Parathyroid adenoma (tissue), 2 donors: ENCODE measurements around the gene PAK2.
"Not testable (repeated sequence)": the region's sequence is repeated elsewhere in the genome, so short reads cannot be mapped to it uniquely, and the experiment has no call there.

Experiments
- H2AFZ ChIP-seq: fragments of 300-600 bp; sonication (generic); one replicate; pipeline ENCODE4 v1.7.0; 2017; ENCODE audit warnings: antibody characterized with exemption, mild to moderate bottlenecking
- H3K27ac ChIP-seq: fragments of 300-600 bp; sonication (generic); one replicate; pipeline ENCODE4 v1.7.0; 2017
- H3K27me3 ChIP-seq: fragments of 300-600 bp; sonication (generic); one replicate; pipeline ENCODE4 v1.7.0; 2017; ENCODE audit warnings: low read length; ENCODE audit not compliant: control insufficient read depth, insufficient read depth
- H3K36me3 ChIP-seq: fragments of 300-600 bp; sonication (generic); one replicate; pipeline ENCODE4 v1.7.0; 2017; ENCODE audit warnings: low read length; ENCODE audit not compliant: control insufficient read depth, insufficient read depth
- H3K4me1 ChIP-seq: fragments of 300-600 bp; sonication (generic); one replicate; pipeline ENCODE4 v1.7.0; 2017; ENCODE audit warnings: control low read depth
- H3K4me2 ChIP-seq: fragments of 300-600 bp; sonication (generic); one replicate; pipeline ENCODE4 v1.7.0; 2017; ENCODE audit warnings: low read length
- H3K4me3 ChIP-seq: fragments of 300-600 bp; sonication (generic); one replicate; pipeline ENCODE4 v1.7.0; 2017; ENCODE audit warnings: low read depth, low read length
- H3K79me2 ChIP-seq: fragments of 300-600 bp; sonication (generic); one replicate; pipeline ENCODE4 v1.7.0; 2017; ENCODE audit warnings: control low read depth
- H3K9ac ChIP-seq: fragments of 300-600 bp; sonication (generic); one replicate; pipeline ENCODE4 v1.7.0; 2017; ENCODE audit warnings: mild to moderate bottlenecking
- H3K9me3 ChIP-seq: fragments of 300-600 bp; sonication (generic); one replicate; pipeline ENCODE4 v1.7.0; 2017; ENCODE audit warnings: low read length; ENCODE audit not compliant: control insufficient read depth
- TF ChIP-seq, protein P1 (sequence below): fragments of 300-600 bp; sonication (generic); IDR thresholded peaks from one replicate; pipeline ENCODE4 v1.7.0; 2017; ENCODE audit warnings: antibody characterized with exemption, mild to moderate bottlenecking
- donor health status: primary hyperparathyroidism.

Gene PAK2

DNA sequence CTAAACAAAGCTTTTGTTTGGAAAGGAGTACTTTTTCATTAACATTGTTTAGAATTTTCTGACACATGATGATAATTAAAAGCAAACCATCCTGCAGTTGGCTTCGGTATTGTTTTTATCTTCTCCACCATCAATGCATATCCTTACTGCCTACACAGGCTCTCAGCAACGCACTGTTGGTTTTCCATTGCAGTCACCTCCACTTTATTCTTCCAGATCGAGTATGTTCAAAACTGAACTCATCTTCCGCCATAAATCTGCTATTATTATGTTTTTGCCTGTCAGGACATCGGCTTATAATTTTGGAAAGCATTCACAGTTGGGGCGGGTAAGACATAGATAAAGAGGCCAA, 127.5 kb downstream of the PAK2 start:
- no peaks in the 10 kb centered on the region for H3K27me3 ChIP-seq
- H3K27ac ChIP-seq = peak overlapping the region; percentile 80
- H3K36me3 ChIP-seq = no peaks in the 10 kb centered on the region
- H3K4me3 ChIP-seq = peak overlapping the region; percentile 90
- TF ChIP-seq, protein P1, sequence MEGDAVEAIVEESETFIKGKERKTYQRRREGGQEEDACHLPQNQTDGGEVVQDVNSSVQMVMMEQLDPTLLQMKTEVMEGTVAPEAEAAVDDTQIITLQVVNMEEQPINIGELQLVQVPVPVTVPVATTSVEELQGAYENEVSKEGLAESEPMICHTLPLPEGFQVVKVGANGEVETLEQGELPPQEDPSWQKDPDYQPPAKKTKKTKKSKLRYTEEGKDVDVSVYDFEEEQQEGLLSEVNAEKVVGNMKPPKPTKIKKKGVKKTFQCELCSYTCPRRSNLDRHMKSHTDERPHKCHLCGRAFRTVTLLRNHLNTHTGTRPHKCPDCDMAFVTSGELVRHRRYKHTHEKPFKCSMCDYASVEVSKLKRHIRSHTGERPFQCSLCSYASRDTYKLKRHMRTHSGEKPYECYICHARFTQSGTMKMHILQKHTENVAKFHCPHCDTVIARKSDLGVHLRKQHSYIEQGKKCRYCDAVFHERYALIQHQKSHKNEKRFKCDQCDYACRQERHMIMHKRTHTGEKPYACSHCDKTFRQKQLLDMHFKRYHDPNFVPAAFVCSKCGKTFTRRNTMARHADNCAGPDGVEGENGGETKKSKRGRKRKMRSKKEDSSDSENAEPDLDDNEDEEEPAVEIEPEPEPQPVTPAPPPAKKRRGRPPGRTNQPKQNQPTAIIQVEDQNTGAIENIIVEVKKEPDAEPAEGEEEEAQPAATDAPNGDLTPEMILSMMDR = no peak
- H2AFZ ChIP-seq = peak overlapping the region; percentile 85
- H3K9me3 ChIP-seq = no peaks in the 10 kb centered on the region
- H3K9ac ChIP-seq = peak overlapping the region; percentile 0
- peaks cover 31% of the 10 kb centered on the region for H3K79me2 ChIP-seq
- peak overlapping the region; percentile 96 for H3K4me2 ChIP-seq
- peaks cover 9% of the 10 kb centered on the region for H3K4me1 ChIP-seq

DNA sequence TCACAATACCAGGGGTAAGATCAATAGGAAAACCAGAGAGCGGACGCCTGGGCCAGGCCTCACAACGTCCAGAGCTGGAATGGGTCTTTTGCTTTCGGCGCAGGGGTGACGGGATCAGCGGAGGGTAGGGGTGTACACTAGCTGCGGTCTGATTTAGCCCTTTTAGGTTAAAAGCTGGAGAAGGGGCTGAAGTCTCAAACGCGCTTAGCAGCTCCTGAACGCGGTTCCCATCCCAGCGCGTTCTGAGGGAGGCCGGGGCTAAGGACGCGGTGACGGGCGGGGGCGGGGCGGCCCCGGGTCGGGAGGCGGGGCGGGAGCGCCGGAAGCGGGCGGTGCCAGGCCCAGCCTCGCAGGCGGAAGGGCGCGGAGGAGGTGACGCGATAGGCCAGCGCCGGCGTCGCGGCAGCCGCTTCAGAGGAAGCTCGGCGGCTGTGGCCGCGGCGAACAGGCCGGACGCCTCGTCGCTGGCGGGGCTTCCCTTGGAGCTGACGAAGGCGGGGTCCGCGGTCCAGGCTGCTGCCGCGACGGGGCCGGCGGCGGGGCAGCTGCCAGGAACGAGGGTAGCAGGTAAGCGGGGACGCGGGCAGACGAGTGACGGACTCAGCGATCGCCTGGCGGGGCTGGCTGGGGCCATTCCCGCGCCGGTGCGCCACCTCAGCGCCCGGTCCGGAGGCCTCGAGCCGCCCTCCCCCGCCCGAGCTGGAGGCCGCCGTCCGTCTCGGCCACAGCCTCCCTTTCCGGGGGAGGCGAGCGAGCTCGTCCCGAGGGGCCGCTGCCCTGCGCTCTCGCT, 128.0 kb downstream of the PAK2 start, which contains the start of gene SENP5:
Gene SENP5 (plus strand): TSS at position 414 of the 790 bp plus-strand sequence. CDS start 17,262 bp downstream, outside the sequence.
- Histone ChIP-seq H3K36me3 (no peaks in the 10 kb centered on the region), H3K79me2 (peaks cover 37% of the 10 kb centered on the region), H2AFZ (peak within 1 kb of the TSS; percentile 85), H3K27ac (peak within 1 kb of the TSS; percentile 80), H3K4me1 (peaks cover 9% of the 10 kb centered on the region), H3K9ac (peak within 1 kb of the TSS; percentile 70), H3K9me3 (no peaks in the 10 kb centered on the region), H3K27me3 (no peaks in the 10 kb centered on the region), H3K4me3 (peak within 1 kb of the TSS; percentile 90), H3K4me2 (peak within 1 kb of the TSS; percentile 96)
- TF ChIP-seq, protein P1 = no peak

DNA sequence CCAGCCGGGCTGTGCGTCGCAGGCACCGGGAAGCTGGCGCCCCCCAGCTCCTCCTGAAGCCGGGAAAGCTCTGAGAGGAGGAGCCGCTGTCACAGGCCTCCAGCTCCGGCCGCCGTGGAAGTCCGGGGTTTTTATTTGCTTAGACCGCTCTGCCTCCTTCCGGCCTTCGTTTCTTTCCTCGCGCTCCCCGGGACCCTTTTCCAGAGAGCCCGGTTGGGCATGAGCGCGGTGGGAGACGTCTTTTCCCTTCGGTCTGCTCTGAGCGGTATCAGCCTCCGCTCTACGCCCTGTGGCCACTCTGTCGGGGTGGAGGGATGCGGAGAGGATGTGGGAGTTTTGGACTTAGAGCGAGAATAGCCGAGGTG, 128.6 kb downstream of the PAK2 start:
- H3K4me3 ChIP-seq = peak overlapping the region; percentile 90
- TF ChIP-seq, protein P1 = no peak
- H3K27ac ChIP-seq = peak overlapping the region; percentile 80
- H3K4me2 ChIP-seq = peak overlapping the region; percentile 66
- H3K36me3 ChIP-seq = no peaks in the 10 kb centered on the region
- H3K27me3 ChIP-seq = no peaks in the 10 kb centered on the region
- H3K9ac ChIP-seq = peak overlapping the region; percentile 70
- peaks cover 42% of the 10 kb centered on the region for H3K79me2 ChIP-seq
- peak overlapping the region; percentile 74 for H2AFZ ChIP-seq
- no peaks in the 10 kb centered on the region for H3K9me3 ChIP-seq
- H3K4me1 ChIP-seq = peaks cover 9% of the 10 kb centered on the region

DNA sequence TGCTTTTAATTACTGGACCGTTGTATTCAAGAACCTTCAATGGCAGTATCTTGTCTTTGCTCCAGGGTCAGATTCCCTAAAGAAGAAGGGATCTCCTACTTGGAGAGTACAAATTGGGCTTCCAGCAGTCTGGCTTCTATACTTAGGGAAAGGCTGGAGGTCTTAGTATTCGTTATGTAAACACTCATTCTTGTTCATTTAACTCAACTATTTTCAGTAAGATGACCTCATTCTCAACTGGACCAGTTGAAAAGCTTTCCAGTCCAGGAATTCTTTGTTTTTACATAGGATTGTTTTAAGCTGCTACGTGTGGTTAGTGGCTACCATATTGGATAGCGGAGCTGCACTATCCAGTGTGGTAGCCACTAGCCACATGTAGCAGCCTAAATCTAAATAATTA, 132.7 kb downstream of the PAK2 start:
- no peak overlapping the region for H3K27ac ChIP-seq
- H3K4me1 ChIP-seq = peaks cover 9% of the 10 kb centered on the region
- H2AFZ ChIP-seq = no peak overlapping the region
- no peaks in the 10 kb centered on the region for H3K9me3 ChIP-seq
- H3K4me3 ChIP-seq = no peak overlapping the region
- TF ChIP-seq, protein P1 = no peak
- H3K27me3 ChIP-seq = no peaks in the 10 kb centered on the region
- no peaks in the 10 kb centered on the region for H3K36me3 ChIP-seq
- H3K4me2 ChIP-seq = no peak overlapping the region
- peaks cover 71% of the 10 kb centered on the region for H3K79me2 ChIP-seq
- no peak overlapping the region for H3K9ac ChIP-seq

DNA sequence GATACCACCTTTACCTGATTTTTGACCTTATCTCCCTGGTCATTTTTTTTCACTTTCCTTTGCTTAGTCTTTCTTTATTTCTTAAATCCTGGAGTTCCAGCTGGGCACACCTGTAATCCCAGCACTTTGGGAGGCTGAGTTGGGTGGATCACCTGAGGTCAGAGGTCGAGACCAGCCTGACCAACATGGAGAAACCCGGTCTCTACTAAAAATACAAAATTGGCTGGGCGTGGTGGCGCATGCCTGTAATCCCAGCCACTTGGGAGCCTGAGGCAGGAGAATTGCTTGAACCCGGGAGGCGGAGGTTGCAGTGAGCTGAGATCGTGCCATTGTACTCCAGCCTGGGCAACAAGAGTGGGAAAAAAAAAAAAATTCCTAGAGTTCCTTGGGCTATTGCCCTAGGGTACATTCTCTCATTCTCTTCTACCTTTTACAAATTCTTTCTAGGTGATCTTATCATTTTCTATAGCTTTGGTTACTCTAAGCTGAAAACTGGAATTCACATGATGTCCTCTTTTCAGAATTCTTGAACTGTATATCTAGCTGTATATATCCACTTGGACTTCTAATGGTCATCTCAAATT, 134.9 kb downstream of the PAK2 start:
- not testable (repeated sequence) for H3K4me1 ChIP-seq, H3K27me3 ChIP-seq, H2AFZ ChIP-seq, H3K4me2 ChIP-seq, H3K4me3 ChIP-seq, H3K27ac ChIP-seq, H3K9me3 ChIP-seq, H3K36me3 ChIP-seq, H3K9ac ChIP-seq
- peaks cover 81% of the 10 kb centered on the region for H3K79me2 ChIP-seq
